ENCODE results near the gene TSEN34.
"Not testable (repeated sequence)": the region's sequence is repeated elsewhere in the genome, so short reads cannot be mapped to it uniquely, and the experiment has no call there.

Gene TSEN34

GRCh38 chr19:54209058-54209810 lies 18.1 kb downstream of the TSEN34 start:
- H3F3A ChIP-seq (ENCODE audit: insufficient read depth) = peaks cover 61% of the 10 kb centered on the region
- H4K20me1 ChIP-seq (ENCODE audit: low read depth, low read length) = peaks cover 31% of the 10 kb centered on the region
- H3K36me3 ChIP-seq (ENCODE audit: low read length) = peaks cover 20% of the 10 kb centered on the region
- H3K27me3 ChIP-seq (ENCODE audit: low read length) = no peaks in the 10 kb centered on the region
- H3K9ac ChIP-seq (ENCODE audit: low read length) = no peak overlapping the region
- peak overlapping the region; percentile 34; the same call in 1 of the 2 replicates for H3K27ac ChIP-seq (ENCODE audit: low read depth, low read length)
- H3K9me3 ChIP-seq (ENCODE audit: insufficient read depth, low read length) = no peaks in the 10 kb centered on the region
- TF ChIP-seq EZH2phosphoT487 (conservative IDR thresholded peaks at IDR 0.05; ENCODE audit: low read length) (no peak), CTCF (IDR thresholded peaks at IDR 0.05; ENCODE audit: insufficient read depth, low read length, poor library complexity, severe bottlenecking) (no peak)
- no peak overlapping the region for H3K4me2 ChIP-seq (ENCODE audit: low read depth, low read length, poor library complexity, severe bottlenecking)
- H2AFZ ChIP-seq (ENCODE audit: low read depth, low read length, severe bottlenecking) = no peak overlapping the region
- no peaks in the 10 kb centered on the region for H3K9me2 ChIP-seq (replicated peaks; ENCODE audit: insufficient read depth, low read length)
- H3K79me2 ChIP-seq (ENCODE audit: insufficient read depth, low read length) = peaks cover 25% of the 10 kb centered on the region
- H3K4me3 ChIP-seq (ENCODE audit: insufficient read depth, low read length, poor library complexity, severe bottlenecking) = no peak overlapping the region

DNA sequence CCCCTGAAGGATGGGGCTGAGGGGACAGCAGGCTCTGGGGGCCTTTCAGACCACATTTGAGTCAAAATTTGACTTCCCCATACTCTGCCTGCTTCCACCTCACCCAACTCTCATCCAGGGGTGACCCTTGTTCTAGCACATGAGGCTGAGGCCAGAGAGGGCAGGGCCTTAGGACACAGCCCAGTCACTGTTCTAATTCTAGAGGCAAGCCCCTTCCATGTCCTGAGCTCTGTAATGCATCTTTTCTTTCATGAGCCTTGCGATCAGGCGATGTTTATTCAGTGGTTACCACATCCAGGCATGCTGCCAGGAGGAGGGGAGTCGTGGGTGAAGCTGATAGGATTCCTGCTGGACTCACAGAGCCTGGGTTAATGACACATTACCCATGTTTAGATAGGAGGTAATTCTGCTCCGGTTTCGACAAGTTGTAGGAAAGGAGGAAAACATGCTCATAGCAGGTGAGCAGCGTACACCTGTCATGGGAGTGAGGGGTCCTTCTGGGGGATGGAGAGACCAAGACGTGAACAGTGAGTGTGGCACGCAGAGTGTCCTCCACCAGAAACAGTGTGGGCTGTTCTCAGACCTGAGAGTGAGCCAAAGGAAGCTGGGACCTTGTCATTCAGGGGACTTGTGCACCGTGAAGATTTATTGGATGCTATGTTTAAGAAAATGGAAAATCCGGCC lies 18.8 kb downstream of the TSEN34 start:
- no peaks in the 10 kb centered on the region for H3K9me3 ChIP-seq (ENCODE audit: insufficient read depth, low read length)
- no peak overlapping the region for H3K4me3 ChIP-seq (ENCODE audit: insufficient read depth, low read length, poor library complexity, severe bottlenecking)
- no peak overlapping the region for H3K27ac ChIP-seq (ENCODE audit: low read depth, low read length)
- H3K9ac ChIP-seq (ENCODE audit: low read length) = no peak overlapping the region
- peaks cover 13% of the 10 kb centered on the region for H3K36me3 ChIP-seq (ENCODE audit: low read length)
- no peak for TF ChIP-seq EZH2phosphoT487 (conservative IDR thresholded peaks at IDR 0.05; ENCODE audit: low read length)
- TF ChIP-seq CTCF (IDR thresholded peaks at IDR 0.05; ENCODE audit: insufficient read depth, low read length, poor library complexity, severe bottlenecking) = no peak
- no peaks in the 10 kb centered on the region for H3K9me2 ChIP-seq (replicated peaks; ENCODE audit: insufficient read depth, low read length)
- no peak overlapping the region for H3K4me2 ChIP-seq (ENCODE audit: low read depth, low read length, poor library complexity, severe bottlenecking)
- peaks cover 18% of the 10 kb centered on the region for H3K79me2 ChIP-seq (ENCODE audit: insufficient read depth, low read length)
- no peaks in the 10 kb centered on the region for H3K27me3 ChIP-seq (ENCODE audit: low read length)
- no peak overlapping the region for H2AFZ ChIP-seq (ENCODE audit: low read depth, low read length, severe bottlenecking)
- H4K20me1 ChIP-seq (ENCODE audit: low read depth, low read length) = peaks cover 23% of the 10 kb centered on the region
- peaks cover 54% of the 10 kb centered on the region for H3F3A ChIP-seq (ENCODE audit: insufficient read depth)

GRCh38 chr19:54211235-54211634 lies 20.1 kb downstream of the TSEN34 start:
- H3K36me3 ChIP-seq (ENCODE audit: low read length) = peaks cover 6% of the 10 kb centered on the region
- TF ChIP-seq EZH2phosphoT487 (conservative IDR thresholded peaks at IDR 0.05; ENCODE audit: low read length) = no peak
- TF ChIP-seq CTCF (IDR thresholded peaks at IDR 0.05; ENCODE audit: insufficient read depth, low read length, poor library complexity, severe bottlenecking) = no peak
- H3K79me2 ChIP-seq (ENCODE audit: insufficient read depth, low read length) = peaks cover 5% of the 10 kb centered on the region; the same call in 1 of the 2 replicates
- H3K4me3 ChIP-seq (ENCODE audit: insufficient read depth, low read length, poor library complexity, severe bottlenecking) = no peak overlapping the region
- peaks cover 47% of the 10 kb centered on the region for H3F3A ChIP-seq (ENCODE audit: insufficient read depth)
- no peaks in the 10 kb centered on the region for H3K9me3 ChIP-seq (ENCODE audit: insufficient read depth, low read length)
- H3K4me2 ChIP-seq (ENCODE audit: low read depth, low read length, poor library complexity, severe bottlenecking) = no peak overlapping the region
- no peak overlapping the region for H3K9ac ChIP-seq (ENCODE audit: low read length)
- no peak overlapping the region for H2AFZ ChIP-seq (ENCODE audit: low read depth, low read length, severe bottlenecking)
- no peak overlapping the region for H3K27ac ChIP-seq (ENCODE audit: low read depth, low read length)
- peaks cover 12% of the 10 kb centered on the region; the same call in 1 of the 2 replicates for H4K20me1 ChIP-seq (ENCODE audit: low read depth, low read length)
- no peaks in the 10 kb centered on the region for H3K9me2 ChIP-seq (replicated peaks; ENCODE audit: insufficient read depth, low read length)
- H3K27me3 ChIP-seq (ENCODE audit: low read length) = no peaks in the 10 kb centered on the region

- H3K27ac ChIP-seq (ENCODE audit: low read depth, low read length); H3K9ac ChIP-seq (ENCODE audit: low read length); H3K9me3 ChIP-seq (ENCODE audit: insufficient read depth, low read length); H3K4me3 ChIP-seq (ENCODE audit: insufficient read depth, low read length, poor library complexity, severe bottlenecking); H3K36me3 ChIP-seq (ENCODE audit: low read length); H3K4me2 ChIP-seq (ENCODE audit: low read depth, low read length, poor library complexity, severe bottlenecking); H3K9me2 ChIP-seq (replicated peaks; ENCODE audit: insufficient read depth, low read length); H3K27me3 ChIP-seq (ENCODE audit: low read length); H4K20me1 ChIP-seq (ENCODE audit: low read depth, low read length); H3K79me2 ChIP-seq (ENCODE audit: insufficient read depth, low read length); H2AFZ ChIP-seq (ENCODE audit: low read depth, low read length, severe bottlenecking): not testable (repeated sequence)
- peaks cover 20% of the 10 kb centered on the region; the same call in 1 of the 2 replicates for H3F3A ChIP-seq (ENCODE audit: insufficient read depth)
Observed at GRCh38 chr19:54214217-54214616, 23.1 kb downstream of the TSEN34 start.

- not testable (repeated sequence) for H3K27ac ChIP-seq (ENCODE audit: low read depth, low read length); H3K79me2 ChIP-seq (ENCODE audit: insufficient read depth, low read length); H3K9me2 ChIP-seq (replicated peaks; ENCODE audit: insufficient read depth, low read length); H3K9ac ChIP-seq (ENCODE audit: low read length); H3K9me3 ChIP-seq (ENCODE audit: insufficient read depth, low read length); H3K4me3 ChIP-seq (ENCODE audit: insufficient read depth, low read length, poor library complexity, severe bottlenecking); H4K20me1 ChIP-seq (ENCODE audit: low read depth, low read length); H3K36me3 ChIP-seq (ENCODE audit: low read length); H3K27me3 ChIP-seq (ENCODE audit: low read length); H2AFZ ChIP-seq (ENCODE audit: low read depth, low read length, severe bottlenecking); H3K4me2 ChIP-seq (ENCODE audit: low read depth, low read length, poor library complexity, severe bottlenecking)
- peaks cover 15% of the 10 kb centered on the region; the same call in 1 of the 2 replicates for H3F3A ChIP-seq (ENCODE audit: insufficient read depth)
Observed at GRCh38 chr19:54214734-54215133, 23.6 kb downstream of the TSEN34 start.
